GM12875 (cell line): ENCODE results near the gene DBX1.

ENCODE experiments used
- H3K4me3 ChIP-seq: one replicate; pipeline ENCODE4 v1.5.1; 2011; ENCODE audit warnings: low read depth, low read length, control low read depth
- TF ChIP-seq, protein P1 (sequence below): IDR thresholded peaks from 2 replicates; pipeline ENCODE4 v1.5.1; 2011; ENCODE audit warnings: low read depth, mild to moderate bottlenecking, control low read depth, inconsistent platforms, low read length, moderate library complexity, borderline replicate concordance; ENCODE audit not compliant: insufficient read depth

DBX1 gene

DNA sequence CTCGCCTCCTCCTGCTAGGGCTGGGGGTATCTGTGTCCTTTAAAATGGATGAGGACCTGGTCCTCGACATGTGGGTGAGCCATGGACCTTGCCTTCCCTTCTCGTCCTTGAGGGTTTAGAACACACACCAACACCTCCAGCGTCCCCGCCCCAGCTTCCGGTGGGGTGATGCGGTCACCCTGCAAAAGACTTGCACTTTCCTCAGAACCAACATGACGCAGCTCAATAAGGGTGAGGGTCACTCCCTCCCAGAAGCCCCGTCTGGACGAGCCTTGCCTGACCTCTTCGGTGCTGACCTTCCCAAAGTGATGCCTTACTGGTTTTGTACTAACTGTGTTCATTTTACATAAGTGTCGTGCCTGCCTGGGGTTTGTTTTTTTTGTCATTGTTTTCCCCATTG is 41.0 kb downstream of the DBX1 start:
- TF ChIP-seq, protein P1, sequence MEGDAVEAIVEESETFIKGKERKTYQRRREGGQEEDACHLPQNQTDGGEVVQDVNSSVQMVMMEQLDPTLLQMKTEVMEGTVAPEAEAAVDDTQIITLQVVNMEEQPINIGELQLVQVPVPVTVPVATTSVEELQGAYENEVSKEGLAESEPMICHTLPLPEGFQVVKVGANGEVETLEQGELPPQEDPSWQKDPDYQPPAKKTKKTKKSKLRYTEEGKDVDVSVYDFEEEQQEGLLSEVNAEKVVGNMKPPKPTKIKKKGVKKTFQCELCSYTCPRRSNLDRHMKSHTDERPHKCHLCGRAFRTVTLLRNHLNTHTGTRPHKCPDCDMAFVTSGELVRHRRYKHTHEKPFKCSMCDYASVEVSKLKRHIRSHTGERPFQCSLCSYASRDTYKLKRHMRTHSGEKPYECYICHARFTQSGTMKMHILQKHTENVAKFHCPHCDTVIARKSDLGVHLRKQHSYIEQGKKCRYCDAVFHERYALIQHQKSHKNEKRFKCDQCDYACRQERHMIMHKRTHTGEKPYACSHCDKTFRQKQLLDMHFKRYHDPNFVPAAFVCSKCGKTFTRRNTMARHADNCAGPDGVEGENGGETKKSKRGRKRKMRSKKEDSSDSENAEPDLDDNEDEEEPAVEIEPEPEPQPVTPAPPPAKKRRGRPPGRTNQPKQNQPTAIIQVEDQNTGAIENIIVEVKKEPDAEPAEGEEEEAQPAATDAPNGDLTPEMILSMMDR, result no peak
- H3K4me3 ChIP-seq, result no peak overlapping the region

- TF ChIP-seq, protein P1, result no peak
Measured at GRCh38 chr11:20118209-20118608, 42.1 kb downstream of the DBX1 start.

GRCh38 chr11:20117291-20117690 is 43.0 kb downstream of the DBX1 start:
- H3K4me3 ChIP-seq, result no peak overlapping the region
- TF ChIP-seq, protein P1, result no peak

More at GRCh38 chr11:20118209-20118608, 42.1 kb downstream of the DBX1 start:
- no peak overlapping the region for H3K4me3 ChIP-seq

DNA sequence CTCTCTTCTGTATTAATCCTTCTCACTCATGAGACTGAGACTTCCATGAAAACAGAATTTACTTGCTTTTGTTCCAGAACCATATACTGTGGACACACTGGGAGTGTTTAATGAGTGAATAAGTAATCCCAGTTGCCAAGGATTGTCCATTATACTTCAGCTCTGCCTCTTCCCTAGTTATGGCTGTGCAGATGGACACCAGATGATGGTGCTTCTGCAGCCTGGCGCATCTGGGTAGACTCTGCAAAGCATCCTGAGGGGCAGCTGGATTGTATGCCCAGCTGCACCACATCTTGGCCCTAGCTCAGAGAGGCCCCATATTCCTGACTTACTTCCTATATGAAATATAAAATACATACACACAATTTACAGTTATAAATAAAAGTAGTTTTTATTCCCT is 43.5 kb downstream of the DBX1 start:
- TF ChIP-seq, protein P1, result no peak

DNA sequence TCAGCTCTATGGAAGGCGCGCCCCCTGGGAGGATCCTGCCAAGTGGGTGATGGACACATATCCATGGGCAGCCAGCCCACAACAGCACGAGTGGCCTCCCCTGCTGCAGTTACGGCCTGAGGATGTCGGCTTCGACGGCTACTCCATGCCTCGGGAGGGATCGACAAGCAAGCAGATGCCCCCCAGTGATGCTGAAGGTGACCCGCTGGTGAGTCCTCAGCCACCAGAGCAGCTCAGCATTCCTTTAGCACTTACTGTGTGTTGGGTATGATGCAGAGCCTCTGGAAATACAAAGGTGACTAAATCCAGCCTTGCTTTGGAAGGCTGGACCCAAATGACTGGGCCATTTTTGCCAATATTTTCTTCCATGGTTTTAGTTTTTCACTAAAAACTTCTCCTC is 45.7 kb downstream of the DBX1 start:
- TF ChIP-seq, protein P1, result no peak
- H3K4me3 ChIP-seq, result no peak overlapping the region

More for the DNA sequence above, 43.5 kb downstream of the DBX1 start:
- no peak overlapping the region for H3K4me3 ChIP-seq

- TF ChIP-seq, protein P1, result no peak
- no peak overlapping the region for H3K4me3 ChIP-seq
Measured at GRCh38 chr11:20113149-20113438, 47.2 kb downstream of the DBX1 start.

- TF ChIP-seq, protein P1, result no peak
- H3K4me3 ChIP-seq, result no peak overlapping the region
Measured at GRCh38 chr11:20112291-20113148, 47.8 kb downstream of the DBX1 start.
